NCI-H2196 treated with DMSO at 0.1 percent for 48 hours (cell line): Measurements from ENCODE around the gene SAMM50.
A peak's percentile ranks its signal among the peaks of the same experiment; 100 is the strongest.

Source experiments
- DNase-seq: peaks from one replicate; lab custom pipeline; 2025; ENCODE audit not compliant: unreplicated experiment; lab: John Stamatoyannopoulos, UW

Gene SAMM50

DNA sequence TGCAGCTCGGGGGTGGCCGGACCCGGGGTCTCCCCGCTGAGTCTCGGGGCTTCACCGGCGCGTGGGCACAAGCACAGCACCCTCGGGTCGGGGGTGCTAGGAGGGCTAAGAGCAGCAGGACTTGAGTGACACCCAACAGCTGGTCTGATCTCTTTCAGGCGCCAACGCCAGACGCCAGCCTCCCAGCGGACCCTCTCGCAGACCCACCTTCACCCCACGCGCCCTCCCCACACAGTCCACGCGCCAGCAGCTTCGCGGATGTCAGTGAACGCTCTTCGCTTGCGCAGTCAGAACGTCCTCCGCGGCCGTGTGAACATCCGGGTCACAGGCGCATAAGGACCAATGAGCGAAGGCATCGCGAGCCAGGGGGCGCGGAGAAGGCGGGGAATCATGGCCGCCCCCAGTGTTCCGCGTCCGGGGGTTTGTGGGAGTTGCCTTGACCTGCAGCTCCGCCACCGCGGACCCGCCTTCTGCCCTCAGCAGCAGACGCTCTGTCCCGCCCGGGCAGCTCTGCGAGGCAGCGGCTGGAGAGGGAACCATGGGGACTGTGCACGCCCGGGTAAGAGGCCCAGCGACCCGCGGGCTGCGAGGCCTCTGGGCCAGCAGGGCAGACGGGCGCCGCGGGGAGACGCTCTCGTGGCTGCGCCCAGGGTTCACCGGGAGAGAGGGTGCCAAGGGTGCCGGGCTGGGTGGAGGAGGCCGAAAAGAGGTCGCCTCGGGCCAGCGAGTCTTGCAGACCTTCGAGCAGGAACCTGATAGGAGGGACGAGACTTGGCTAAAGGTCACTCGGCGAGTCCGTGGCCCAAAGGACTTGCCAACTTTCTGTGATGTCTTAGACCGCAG, at the start of gene SAMM50:
Gene SAMM50, plus strand, starts transcription at position 403 of the 843 bp plus-strand sequence. Its CDS starts 136 bp downstream, at position 539.
- DNase-seq = peak; percentile 72

DNA sequence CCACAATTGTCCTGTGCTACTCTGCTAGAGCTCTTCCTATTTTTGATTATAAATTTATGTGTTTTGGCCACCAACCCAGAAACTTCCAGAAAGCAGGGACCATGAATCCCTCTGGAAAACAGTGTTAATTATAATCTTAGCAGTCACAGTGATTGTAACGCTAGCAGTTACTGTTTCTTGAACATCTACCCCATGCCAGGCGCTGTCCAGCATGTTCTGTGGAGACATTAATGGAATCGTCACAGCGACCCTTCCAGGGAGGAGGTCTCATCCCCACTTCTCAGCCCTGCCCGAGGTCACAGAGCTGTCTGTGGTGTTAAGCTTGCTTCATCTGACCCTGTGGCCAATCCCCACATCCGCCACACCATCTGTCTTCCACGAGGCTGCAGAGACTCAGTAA, 49.6 kb upstream of the SAMM50 start:
- DNase-seq = no peak

DNA sequence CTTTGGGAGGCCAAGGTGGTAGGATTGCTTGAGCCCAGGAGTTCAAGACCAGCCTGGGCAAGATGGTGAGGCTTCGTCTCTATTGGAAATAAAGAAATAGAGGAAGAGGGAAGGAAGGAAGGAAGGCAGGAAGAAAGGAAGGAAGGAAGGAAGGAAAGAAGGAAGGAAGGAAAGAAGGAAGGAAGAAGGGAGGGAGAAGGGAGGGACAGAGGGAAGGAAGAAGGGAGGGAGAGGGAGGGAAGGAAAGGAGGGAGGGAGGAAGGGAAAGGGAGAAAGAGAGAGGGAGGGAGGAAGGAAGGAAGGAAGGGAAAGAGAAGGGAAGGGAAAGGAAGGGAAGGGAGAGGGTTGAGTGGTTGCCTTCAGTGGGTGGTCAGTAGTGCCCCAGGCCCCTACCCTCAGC, 45.5 kb upstream of the SAMM50 start:
- no peak for DNase-seq

DNA sequence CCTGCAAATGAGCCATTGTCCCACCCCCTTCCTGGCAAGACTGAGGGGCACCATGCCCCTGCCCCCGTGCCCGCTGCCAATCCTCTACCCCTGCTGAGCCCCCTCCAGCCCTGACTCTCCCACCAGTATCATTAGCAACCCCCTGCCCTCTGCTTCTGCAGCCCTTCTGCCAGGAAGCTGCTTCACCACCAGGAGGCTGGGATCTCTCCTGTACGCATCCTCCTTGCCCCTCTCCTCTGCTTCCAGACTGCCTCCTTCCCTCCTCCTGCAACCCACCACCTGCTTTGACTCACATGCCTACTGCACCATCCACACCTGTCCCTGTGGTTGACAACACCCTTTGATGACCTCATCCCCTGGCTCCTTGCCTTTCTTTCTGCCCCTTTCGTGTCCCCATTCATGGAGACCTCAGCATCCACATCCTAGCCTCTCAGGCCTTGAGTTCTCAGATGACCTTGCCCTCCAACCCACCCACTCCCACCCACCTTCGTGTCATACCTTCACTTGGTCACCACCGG, 45.0 kb upstream of the SAMM50 start:
- DNase-seq = peak; percentile 29

DNA sequence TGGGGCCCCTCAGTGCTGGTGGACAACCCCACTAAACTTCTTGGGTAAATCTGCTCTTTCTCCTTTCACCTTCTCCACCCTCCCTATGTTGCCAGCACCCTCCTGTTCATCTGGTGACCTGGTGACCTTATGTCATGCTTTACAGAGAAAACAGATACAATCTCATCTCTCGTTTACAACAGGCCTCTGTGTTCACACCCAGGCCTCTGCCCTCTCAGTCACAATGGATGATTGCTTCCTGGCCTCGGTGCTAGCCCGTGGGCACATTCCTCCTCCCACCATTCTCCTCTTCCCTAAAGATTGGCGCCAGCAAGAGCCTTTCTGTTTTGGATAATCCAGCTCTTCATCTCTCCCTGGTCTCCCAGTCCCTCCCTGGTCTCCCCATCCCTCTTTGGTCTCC, 43.9 kb upstream of the SAMM50 start:
- no peak for DNase-seq

DNA sequence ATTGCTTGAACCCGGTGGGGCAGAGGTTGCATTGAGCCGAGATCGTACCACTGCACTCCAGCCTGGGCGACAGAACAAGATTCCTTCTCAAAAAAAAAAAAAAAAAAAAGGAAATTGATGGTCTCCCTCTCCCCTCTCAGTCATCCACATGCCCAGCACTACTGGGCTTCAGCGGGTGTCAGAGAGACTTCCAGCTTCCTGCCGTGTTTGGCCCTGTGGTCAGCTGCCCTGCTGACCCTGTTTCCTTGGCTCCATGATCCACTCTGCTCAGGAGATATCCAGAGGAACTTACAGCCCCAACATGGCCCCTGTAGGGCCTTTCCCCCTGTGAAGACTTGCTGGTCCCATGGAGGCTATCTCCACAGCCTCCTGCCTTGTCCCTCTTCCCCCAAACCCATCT, 37.7 kb upstream of the SAMM50 start:
- no peak for DNase-seq

DNA sequence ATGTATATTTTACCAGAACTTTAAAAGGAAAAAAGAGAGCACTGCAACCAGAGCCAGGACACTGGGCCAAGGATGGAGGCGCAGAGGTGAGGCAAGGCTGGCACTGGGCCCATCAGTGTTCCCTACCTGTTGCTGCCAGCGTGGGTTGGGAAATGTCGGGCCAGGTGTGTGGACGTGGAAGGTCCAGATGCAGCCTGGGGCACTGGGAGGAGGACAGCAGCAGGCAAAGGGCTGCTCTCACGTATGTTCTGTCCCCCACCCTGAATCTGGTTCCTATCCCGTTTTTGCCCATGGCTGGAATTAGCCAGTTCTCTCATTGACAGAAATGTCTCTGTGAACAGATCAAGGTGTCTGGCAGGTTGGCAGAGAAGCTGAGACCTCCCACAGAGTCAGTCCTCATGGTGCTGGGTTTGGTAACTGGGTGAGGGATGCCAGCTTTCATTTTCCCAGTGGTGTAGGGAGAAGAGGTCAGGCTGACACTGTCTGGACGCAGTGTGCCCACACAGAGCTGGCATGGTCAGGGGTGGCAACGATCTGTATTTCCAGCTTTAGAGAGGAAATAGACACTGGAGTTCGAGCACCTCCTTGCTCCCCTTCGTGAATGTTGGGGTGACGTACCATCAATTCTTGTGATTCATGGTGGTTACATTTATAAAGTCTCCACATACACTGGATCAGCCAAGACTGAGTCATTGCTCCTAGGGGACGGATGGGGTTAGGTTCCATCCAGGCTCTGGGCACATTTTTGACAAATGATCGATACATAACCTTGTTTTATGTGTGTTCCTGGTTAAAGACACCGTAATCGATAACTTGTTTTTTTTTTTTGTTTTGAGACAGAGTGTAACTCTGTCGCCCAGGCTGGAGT, 35.9 kb upstream of the SAMM50 start:
- no peak for DNase-seq

DNA sequence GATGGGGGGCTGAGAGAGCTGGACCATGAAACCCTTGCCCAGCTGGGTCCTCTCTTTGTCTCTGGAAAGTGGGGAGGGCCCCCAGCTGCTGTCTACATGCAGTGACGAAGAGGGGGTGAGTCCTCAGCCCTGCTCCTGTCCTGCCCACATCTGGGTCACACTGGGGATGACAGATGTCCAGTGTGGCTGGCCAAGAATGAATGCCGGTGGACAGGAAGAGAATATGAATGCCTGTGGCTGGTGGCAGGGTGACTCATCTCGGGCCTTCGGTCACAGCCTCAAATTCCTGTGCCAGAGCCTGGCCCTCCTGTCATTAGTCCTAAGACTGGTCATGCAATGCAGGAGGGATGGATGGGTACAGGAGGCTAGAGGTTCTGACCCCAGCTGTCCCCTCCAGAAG, 33.9 kb upstream of the SAMM50 start:
- no peak for DNase-seq

DNA sequence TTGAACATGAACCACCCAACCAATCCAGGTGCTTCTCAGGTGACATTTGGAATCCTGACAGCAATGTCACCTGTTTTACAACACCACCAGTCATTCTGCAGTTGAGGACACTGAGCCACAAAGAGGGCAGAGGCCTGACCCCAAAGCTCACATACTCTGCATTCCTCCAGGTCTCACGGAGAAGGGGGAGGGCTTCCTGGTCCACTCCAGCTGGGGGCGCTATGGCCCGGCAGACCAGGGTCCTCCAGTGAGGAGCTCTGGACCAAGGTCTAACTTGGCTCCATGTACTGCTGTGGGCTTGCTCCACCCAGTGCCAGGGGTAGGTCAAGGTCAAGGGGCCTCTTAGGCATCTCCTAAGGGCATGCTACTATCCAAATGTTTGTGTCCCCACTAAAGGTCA, 33.1 kb upstream of the SAMM50 start:
- DNase-seq = no peak

DNA sequence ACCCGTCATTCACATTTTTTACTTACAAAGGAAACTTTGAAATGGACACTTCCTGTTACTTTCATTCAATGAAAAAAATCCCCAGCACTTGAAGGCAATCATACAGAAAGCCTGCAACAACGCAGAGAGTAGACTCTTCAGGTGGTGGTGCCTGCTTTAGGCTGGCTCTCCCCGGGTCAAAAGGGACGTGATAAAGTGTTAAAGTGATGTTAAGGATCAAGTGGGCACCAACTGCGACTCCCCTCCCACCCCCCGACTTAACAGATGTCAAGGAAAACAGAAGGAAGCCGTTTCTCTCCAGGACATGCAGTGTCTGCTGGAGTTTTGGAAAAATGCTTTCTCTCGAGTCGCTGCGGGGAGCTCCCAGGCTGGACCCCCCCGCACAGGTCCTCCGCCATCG, 32.1 kb upstream of the SAMM50 start:
- no peak for DNase-seq

DNA sequence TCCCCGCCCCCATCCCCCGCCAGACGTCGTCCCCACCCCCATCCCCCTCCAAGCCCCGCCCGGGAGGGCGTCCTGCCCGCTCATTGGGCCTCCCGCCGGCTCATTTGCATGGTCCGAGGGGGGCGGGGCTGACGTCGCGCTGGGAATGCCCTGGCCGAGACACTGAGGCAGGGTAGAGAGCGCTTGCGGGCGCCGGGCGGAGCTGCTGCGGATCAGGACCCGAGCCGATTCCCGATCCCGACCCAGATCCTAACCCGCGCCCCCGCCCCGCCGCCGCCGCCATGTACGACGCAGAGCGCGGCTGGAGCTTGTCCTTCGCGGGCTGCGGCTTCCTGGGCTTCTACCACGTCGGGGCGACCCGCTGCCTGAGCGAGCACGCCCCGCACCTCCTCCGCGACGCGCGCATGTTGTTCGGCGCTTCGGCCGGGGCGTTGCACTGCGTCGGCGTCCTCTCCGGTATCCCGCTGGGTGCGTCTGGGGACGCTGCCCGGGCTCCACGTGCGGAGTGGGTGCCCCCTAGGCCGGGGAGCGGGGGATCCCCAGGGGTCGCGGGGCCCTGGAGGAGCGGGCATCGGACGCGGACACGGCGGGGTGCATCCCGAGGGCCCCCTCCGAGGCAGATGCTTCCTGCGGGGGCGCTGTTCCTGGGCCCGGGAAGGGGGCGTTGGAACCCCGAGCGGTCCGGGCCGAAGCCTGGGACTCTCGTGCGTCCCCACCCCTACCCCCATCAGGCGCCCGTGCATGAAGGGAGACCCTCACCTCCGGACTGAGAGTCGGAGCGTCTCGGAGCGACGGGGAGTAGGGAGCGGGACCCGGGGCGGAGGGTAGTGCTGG, 31.4 kb upstream of the SAMM50 start, which contains the start of gene PNPLA3:
Gene PNPLA3, plus strand, starts transcription at position 175 of the 834 bp plus-strand sequence. Its CDS starts 107 bp downstream, at position 282.
- peak; percentile 78 for DNase-seq

DNA sequence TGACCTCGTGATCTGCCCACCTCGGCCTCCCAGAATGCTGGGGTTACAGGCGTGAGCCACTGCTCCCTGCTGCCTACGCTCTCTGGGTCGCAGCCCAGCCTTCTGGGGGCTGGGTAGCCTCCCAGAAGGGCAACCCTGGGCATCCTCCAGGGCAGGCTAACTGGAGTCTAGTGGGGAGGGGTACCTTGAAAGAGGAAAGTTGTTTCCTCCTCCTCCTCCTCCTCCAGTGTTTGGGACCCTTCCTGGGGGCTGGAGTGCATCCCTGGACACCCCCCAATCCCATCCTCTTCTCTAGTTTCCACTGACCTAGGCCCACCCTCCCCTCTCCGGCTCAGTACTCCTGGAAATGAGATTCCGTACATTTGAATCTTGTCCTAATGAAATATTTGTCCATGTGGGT, 30.4 kb upstream of the SAMM50 start:
- DNase-seq = no peak

DNA sequence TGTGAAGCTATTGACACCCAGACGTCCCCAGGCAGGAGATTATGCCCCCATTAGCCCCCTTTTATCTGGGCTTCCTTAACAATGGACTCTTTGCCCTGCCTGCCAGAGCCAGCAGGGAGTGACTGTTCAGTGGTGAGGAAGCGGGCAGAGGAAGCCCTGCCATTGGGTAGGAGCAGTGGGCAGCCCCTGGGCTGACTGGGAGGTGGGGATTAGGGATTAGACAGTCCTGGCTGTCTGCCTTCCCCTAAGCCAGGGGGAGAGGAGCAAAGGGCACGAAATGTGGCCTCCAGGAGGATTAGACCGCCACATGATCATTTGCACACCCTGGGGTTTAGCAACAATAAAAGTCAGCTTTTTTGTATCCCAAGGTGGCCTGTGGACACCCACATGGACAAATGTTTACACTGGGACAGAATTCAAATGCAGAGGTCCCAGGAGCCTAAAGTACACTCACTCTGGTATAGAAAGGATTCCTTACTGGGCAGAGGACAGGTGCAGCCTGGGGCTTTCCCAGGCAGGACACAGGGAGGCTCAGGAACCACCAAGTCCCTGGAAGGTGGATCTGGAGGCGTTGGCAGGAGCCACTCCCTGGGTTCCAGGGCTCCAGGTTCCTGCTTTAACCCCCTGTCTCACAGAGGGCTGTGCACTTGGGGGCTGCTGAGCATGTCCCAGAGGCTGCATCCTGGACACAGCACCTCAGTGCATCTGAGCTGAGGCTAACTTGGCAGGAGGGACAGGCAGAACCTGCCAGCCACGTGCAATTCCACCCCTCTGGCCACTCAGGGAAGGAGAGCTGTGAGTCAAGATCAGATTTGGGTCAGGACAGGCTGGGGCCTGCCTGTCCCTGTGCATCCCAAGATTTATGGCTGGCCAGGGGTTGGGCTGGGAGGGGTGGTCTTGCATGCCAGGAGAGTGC, 29.6 kb upstream of the SAMM50 start:
- no peak for DNase-seq

DNA sequence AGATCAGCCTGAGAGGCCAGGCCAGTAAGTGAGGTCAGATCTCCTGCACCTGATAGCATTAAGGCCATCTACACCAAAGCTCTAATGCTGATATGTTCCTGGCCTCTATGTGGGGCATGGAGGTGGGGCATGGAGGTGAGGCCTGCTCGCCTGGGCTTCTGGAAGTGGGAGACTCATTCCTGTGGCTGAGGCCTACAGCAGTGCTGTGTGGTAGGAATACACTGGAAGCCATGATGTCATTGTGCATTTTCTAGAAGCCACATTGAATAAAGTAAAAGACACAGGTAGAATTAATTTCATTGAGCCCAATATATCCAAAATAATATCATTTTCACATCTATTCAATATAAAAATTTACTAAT, 28.9 kb upstream of the SAMM50 start:
- DNase-seq = no peak

DNA sequence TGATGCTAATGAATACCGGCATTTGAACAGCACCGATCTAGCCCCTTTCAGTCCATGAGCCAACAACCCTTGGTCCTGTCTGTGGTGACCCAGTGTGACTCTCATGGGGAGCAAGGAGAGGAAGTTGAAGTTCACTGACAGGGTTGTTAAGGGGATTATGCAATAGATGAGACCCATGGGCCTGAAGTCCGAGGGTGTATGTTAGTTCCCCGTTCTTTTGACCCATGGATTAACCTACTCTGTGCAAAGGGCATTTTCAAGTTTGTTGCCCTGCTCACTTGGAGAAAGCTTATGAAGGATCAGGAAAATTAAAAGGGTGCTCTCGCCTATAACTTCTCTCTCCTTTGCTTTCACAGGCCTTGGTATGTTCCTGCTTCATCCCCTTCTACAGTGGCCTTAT, 26.8 kb upstream of the SAMM50 start:
- DNase-seq = no peak

DNA sequence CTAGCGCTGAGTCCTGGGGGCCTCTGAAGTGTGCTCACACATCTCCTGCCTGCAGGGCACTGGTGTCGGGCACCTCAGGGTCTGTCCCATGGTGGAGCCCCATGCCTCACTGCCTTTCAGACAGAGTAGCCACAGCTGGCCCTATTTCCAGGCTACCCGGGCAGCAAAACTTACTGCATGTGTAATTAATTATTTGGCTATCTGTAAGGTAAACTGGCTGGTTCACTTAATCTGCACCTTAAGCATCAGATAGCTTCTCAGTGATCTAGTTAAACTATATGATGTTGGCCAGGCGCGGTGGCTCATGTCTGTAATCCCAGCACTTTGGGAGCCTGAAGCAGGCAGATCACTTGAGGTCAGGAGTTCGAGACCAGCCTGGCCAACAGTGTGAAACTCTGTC, 26.3 kb upstream of the SAMM50 start:
- no peak for DNase-seq

DNA sequence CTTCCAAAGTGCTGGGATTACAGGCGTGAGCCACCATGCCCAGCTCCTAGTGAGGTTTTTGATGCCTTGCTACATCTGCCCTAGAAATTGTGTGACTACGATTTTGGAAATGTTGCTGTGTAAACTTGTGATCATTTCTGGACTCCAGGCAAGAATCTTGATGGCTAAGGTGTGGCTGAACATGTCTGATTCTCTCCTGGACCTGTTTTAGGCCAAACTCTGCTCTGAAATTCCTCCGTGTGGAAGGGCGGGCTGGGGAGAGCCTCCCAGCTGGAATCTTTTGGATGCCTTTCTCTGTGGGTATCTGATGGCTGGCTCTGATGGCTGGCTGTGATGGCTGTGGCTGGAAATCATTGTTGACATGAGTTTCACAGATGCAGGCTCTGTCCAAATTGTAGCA, 23.5 kb upstream of the SAMM50 start:
- no peak for DNase-seq

DNA sequence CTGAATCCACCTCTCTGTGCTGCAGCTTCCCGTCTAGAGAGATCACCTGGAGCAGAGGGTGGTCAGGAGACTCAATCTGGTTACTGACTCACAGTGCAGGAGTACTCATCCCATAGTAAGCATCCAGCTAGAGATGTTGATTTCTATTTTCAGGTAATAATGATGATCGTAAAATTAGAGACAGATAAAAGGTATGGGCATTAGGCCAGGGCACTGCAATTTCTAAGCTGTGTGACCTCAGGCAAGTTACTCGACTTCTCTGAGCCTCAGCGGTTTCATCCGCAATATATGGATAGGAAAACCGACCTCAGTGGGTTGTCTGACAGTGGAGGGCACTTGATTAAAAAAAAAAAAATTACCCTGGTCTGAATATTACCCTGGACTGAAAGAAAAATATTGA, 13.8 kb upstream of the SAMM50 start:
- no peak for DNase-seq

DNA sequence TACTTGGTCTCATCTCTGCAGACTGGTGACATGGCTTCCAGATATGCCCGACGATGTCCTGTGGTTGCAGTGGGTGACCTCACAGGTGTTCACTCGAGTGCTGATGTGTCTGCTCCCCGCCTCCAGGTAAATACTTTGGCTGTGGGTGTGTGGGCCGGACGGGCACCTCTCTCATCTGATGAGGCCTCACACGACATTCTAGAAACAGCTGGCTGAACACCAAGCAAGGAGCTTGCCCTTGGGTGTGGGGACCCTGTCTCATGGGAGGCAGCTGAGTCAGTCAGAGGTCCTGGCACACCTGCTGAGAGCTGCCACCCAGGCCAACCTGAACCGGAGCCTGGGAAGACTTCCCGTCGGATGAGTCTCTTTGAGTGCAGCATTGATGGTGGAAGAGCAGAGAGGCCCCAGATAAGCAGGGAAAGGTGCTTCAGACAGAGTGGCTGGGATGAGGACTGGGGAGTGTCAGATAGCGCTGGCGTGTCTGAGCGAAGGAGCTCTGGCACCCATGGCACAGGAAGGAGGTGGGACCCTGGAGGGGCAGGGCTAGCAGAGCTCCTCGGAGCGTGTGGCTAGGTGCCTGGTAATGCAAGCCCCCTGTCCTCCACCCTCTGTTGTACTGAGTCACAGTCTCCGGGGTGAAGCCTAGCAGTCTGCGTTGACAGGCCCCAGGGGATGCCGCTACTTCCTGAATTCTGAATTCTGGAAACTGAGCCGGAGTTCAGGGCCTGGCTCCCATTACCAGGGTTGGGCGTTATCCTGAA, 10.4 kb upstream of the SAMM50 start:
- DNase-seq = no peak
